ENCODE data around the gene RRAGC. TPM values are rescaled to one million over a fixed set of nuclear protein-coding genes. Genes with fewer than 3 reads are reported as not detected.

The RRAGC gene
- total and polyA plus RNA-seq, 9 of the 15 experiments (the other 6 are each of a cell fraction or from before 2014, with no cell fraction given) = 3.9 to 16.9 (median 10.9) TPM

DNA sequence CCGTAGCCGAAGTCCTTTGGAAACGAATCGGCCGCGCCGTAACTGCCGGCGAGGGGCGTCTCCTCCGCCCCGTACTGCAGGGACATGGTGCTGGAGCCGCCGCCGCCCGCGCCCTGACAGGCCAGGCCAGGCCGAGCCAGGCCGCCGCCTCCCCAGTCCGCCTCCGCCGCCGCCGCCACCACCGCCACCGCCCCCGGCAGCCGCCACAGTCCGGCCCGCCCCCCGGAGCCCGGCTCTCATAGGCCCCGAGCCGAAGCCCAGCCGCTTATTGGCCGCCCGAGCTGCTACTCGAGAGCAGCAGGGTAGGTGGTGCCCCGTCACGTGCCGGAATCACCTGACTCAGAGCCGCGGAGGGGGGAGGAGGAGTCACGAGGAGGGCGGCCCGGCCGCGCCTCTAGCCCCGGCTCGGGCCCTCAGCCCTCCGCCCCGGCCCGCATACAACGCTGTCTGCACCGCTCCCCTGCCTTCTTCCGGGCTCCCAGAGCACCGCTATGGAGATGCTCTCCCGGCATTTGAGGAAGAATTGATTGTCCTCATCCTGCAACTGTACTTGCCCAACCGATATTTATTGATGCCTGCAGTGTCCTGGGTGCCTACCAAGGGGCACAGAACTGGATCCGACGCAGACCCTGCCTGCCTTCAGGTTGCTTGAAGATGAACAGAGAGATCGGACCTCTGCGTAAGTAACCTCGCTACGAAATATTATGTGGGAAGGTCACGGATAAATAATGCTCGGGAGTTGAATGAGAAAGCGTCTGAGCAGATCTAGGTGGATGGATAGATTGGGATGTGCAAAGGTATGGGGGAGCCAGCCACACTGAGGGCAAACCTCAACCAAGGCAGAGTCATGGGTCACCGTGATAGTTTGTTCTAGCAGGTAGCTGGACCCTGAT is at the start of gene RRAGC (continued):
- TF ChIP-seq, protein P1, sequence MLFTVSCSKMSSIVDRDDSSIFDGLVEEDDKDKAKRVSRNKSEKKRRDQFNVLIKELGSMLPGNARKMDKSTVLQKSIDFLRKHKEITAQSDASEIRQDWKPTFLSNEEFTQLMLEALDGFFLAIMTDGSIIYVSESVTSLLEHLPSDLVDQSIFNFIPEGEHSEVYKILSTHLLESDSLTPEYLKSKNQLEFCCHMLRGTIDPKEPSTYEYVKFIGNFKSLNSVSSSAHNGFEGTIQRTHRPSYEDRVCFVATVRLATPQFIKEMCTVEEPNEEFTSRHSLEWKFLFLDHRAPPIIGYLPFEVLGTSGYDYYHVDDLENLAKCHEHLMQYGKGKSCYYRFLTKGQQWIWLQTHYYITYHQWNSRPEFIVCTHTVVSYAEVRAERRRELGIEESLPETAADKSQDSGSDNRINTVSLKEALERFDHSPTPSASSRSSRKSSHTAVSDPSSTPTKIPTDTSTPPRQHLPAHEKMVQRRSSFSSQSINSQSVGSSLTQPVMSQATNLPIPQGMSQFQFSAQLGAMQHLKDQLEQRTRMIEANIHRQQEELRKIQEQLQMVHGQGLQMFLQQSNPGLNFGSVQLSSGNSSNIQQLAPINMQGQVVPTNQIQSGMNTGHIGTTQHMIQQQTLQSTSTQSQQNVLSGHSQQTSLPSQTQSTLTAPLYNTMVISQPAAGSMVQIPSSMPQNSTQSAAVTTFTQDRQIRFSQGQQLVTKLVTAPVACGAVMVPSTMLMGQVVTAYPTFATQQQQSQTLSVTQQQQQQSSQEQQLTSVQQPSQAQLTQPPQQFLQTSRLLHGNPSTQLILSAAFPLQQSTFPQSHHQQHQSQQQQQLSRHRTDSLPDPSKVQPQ (CRISPR knock-in tag; IDR thresholded peaks at IDR 0.05; ENCODE audit: borderline replicate concordance) = peak; percentile 96
- TF ChIP-seq NFIX (CRISPR knock-in tag; IDR thresholded peaks at IDR 0.05; ENCODE audit: low read depth) (peak; percentile 21; the same call in 1 of the 2 replicates), ZNF766 (CRISPR knock-in tag; conservative IDR thresholded peaks at IDR 0.05) (no peak), PRPF4 (IDR thresholded peaks at IDR 0.05; ENCODE audit: insufficient read depth, low read depth, low read length, poor library complexity, severe bottlenecking) (no peak), CEBPG (CRISPR knock-in tag; IDR thresholded peaks at IDR 0.05) (0 out of 2 replicates have a peak, but pooled peaks have one; percentile 13), CEBPG (tag; conservative IDR thresholded peaks at IDR 0.05 in 1 of 2, IDR thresholded peaks at IDR 0.05 in 1 of 2) (no peak), ZNF77 (CRISPR knock-in tag; IDR thresholded peaks at IDR 0.05) (no peak), FOXP1 (CRISPR knock-in tag; IDR thresholded peaks at IDR 0.05) (0 out of 2 replicates have a peak, but pooled peaks have one; percentile 3), CHD2 (IDR thresholded peaks at IDR 0.05; ENCODE audit: low read depth, low read length) (peak; percentile 80), CXXC5 (CRISPR knock-in tag; IDR thresholded peaks at IDR 0.05) (peak; percentile 97), HCFC1 (IDR thresholded peaks at IDR 0.05; ENCODE audit: low read depth, low read length) (peak; percentile 65), ARID1B (IDR thresholded peaks at IDR 0.05) (0 out of 2 replicates have a peak, but pooled peaks have one; percentile 30), FOS (IDR thresholded peaks at IDR 0.05; ENCODE audit: extremely low read depth, insufficient read length) (peak; percentile 93), MAX (CRISPR knock-in tag; IDR thresholded peaks at IDR 0.05) (peak; percentile 75), ZBTB9 (CRISPR knock-in tag; IDR thresholded peaks at IDR 0.05) (peak; percentile 86; the same call in 1 of the 2 replicates), ATF1 (CRISPR knock-in tag; IDR thresholded peaks at IDR 0.05) (no peak), ATF1 (tag; IDR thresholded peaks at IDR 0.05) (peak; percentile 81), RBFOX2 (IDR thresholded peaks at IDR 0.05; ENCODE audit: low read depth, low read length) (peak; percentile 61), NR2F6 (CRISPR knock-in tag; IDR thresholded peaks at IDR 0.05) (no peak), ZNF174 (CRISPR knock-in tag; IDR thresholded peaks at IDR 0.05) (no peak), DMBX1 (CRISPR knock-in tag; IDR thresholded peaks at IDR 0.05; ENCODE audit: borderline replicate concordance) (peak; percentile 54; the same call in 1 of the 2 replicates), ZNF197 (CRISPR knock-in tag; IDR thresholded peaks at IDR 0.05; ENCODE audit: low read depth) (peak; percentile 33; the same call in 1 of the 2 replicates), ZNF780A (CRISPR knock-in tag; IDR thresholded peaks at IDR 0.05) (no peak)
- TF ChIP-seq, protein P2, sequence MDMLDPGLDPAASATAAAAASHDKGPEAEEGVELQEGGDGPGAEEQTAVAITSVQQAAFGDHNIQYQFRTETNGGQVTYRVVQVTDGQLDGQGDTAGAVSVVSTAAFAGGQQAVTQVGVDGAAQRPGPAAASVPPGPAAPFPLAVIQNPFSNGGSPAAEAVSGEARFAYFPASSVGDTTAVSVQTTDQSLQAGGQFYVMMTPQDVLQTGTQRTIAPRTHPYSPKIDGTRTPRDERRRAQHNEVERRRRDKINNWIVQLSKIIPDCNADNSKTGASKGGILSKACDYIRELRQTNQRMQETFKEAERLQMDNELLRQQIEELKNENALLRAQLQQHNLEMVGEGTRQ (CRISPR knock-in tag; IDR thresholded peaks at IDR 0.05) = peak; percentile 100
